Activated CD4-positive, alpha-beta memory T cell treated with anti-CD3 and anti-CD28 coated beads, Interleukin-2, amount 10 ng/mL, durations not matched to agents 7 days and 5 days (primary cell): ENCODE results near the gene BMF. TPM values are rescaled to one million over a fixed set of nuclear protein-coding genes. Genes with fewer than 3 reads are reported as not detected.
"Not testable (repeated sequence)": the region's sequence is repeated elsewhere in the genome, so short reads cannot be mapped to it uniquely, and the experiment has no call there.

Source experiments
- CTCF ChIA-PET: fragments of 350-600 bp; sonication (Branson Sonifier 250); formaldehyde crosslinking; loops from one replicate; lab custom pipeline; 2021; ENCODE audit warnings: antibody characterized with exemption, inconsistent platforms; lab: Charles Lee
- POLR2A ChIA-PET: fragments of 350-600 bp; sonication (Branson Sonifier 250); formaldehyde crosslinking; loops from one replicate; lab custom pipeline; 2021; ENCODE audit warnings: antibody characterized with exemption; lab: Charles Lee
- DNase-seq: peaks from one replicate; pipeline ENCODE4 v3.0.0-alpha.2; 2020
- H3K27ac Mint-ChIP-seq: one replicate; pipeline ENCODE4 v1.8.0; 2021; ENCODE audit warnings: mild to moderate bottlenecking, mixed read lengths
- H3K27me3 Mint-ChIP-seq: one replicate; pipeline ENCODE4 v1.8.0; 2021; ENCODE audit warnings: mixed read lengths
- H3K36me3 Mint-ChIP-seq: one replicate; pipeline ENCODE4 v1.8.0; 2021; ENCODE audit warnings: low read depth, mixed read lengths
- H3K4me1 Mint-ChIP-seq: one replicate; pipeline ENCODE4 v1.8.0; 2021; ENCODE audit warnings: mixed read lengths
- H3K4me3 Mint-ChIP-seq: one replicate; pipeline ENCODE4 v1.8.0; 2021; ENCODE audit warnings: mild to moderate bottlenecking, mixed read lengths
- H3K9me3 Mint-ChIP-seq: one replicate; pipeline ENCODE4 v1.8.0; 2021; ENCODE audit warnings: mixed read lengths
- total RNA-seq, 2 experiments: library from RNA; stranded (reverse); gene quantifications; one replicate each; pipeline ENCODE4 v1.2.3, GENCODE V29; 2021

Gene BMF
- total RNA-seq, 2 experiments from 2014 or later, result 25.7 to 30.2 TPM

GRCh38 chr15:40123863-40124262 is 15.2 kb upstream of the BMF start:
- H3K27me3 Mint-ChIP-seq, H3K9me3 Mint-ChIP-seq, POLR2A ChIA-PET, H3K4me3 Mint-ChIP-seq, H3K27ac Mint-ChIP-seq, H3K4me1 Mint-ChIP-seq, H3K36me3 Mint-ChIP-seq: not testable (repeated sequence)
- DNase-seq, result peak; percentile 9
- CTCF ChIA-PET, result interaction anchor here (1.0 to 4.8 kb wide), 4 partner anchors 15 to 78 kb away, joined by 3 to 28 read pairs (median 4); partner anchors contain the start of gene BMF

- H3K9me3 Mint-ChIP-seq, H3K4me1 Mint-ChIP-seq, H3K27me3 Mint-ChIP-seq, H3K36me3 Mint-ChIP-seq, POLR2A ChIA-PET, H3K4me3 Mint-ChIP-seq, H3K27ac Mint-ChIP-seq: not testable (repeated sequence)
- DNase-seq, result peak; percentile 5
- CTCF ChIA-PET, result interaction anchor here (1.5 to 4.8 kb wide), 3 partner anchors 18 to 77 kb away, joined by 4 to 28 read pairs (median 4); no protein-coding TSS in a partner anchor
These were observed 14.3 kb upstream of the BMF start for GRCh38 chr15:40122989-40123388.

GRCh38 chr15:40121911-40122638 is 13.4 kb upstream of the BMF start:
- peaks cover 10% of the 10 kb centered on the region for H3K27me3 Mint-ChIP-seq
- H3K27ac Mint-ChIP-seq, result no peak overlapping the region
- ChIA-PET POLR2A (no interaction called here), CTCF (interaction anchor here (0.9 to 4.8 kb wide), 4 partner anchors 13 to 76 kb away, joined by 3 to 28 read pairs (median 5); partner anchors contain the start of gene BMF)
- H3K36me3 Mint-ChIP-seq, result no peaks in the 10 kb centered on the region
- peak; percentile 6 for DNase-seq
- H3K4me1 Mint-ChIP-seq, result peaks cover 3% of the 10 kb centered on the region
- no peak overlapping the region for H3K4me3 Mint-ChIP-seq
- no peaks in the 10 kb centered on the region for H3K9me3 Mint-ChIP-seq

DNA sequence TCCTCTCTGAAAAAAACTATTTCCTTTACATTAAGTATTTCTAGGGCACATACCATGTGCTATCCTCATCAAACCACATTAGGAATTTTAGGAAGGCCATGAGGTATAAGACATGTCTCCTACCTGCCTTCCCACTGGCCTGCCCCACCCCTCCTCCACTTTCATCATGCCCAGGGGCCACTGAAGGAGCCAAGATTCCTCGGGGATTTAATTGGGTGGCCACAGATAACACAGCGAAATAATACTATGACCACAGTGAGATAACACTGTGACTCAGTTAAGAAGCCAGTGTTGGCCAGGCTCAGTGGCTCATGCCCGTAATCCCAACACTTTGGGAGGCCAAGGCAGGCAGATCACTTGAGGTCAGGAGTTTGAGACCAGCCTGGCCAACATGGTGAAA is 9.8 kb upstream of the BMF start:
- no peaks in the 10 kb centered on the region for H3K36me3 Mint-ChIP-seq
- no peak for DNase-seq
- H3K4me1 Mint-ChIP-seq, result peaks cover 31% of the 10 kb centered on the region
- POLR2A ChIA-PET, result no interaction called here
- peaks cover 12% of the 10 kb centered on the region for H3K27me3 Mint-ChIP-seq
- H3K9me3 Mint-ChIP-seq, result no peaks in the 10 kb centered on the region
- H3K4me3 Mint-ChIP-seq, result no peak overlapping the region
- H3K27ac Mint-ChIP-seq, result no peak overlapping the region
- CTCF ChIA-PET, result interaction anchor here (0.7 to 7.8 kb wide), 2 partner anchors 9 to 14 kb away, joined by 3 to 82 read pairs; partner anchors contain the start of gene BMF

DNA sequence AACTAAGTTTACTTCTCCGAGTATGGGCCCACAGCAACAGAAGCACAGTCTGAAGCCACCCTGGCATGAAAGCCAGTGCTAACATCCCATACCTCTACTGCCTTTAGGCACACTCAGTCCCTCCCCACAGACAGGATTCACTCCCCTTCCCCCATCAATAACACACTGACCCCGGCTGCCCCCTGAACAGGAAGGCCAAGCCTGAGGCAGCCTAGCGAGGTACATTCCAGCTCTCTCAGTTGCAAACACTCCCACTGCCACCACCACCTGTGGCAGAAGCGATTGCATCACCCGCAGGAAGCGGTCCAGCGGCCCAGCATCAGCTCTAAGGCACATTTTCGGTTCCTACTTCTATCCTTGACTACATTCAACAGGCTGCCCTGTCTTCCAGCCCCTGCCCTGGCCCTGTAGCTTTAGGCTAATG is 7.0 kb upstream of the BMF start:
- DNase-seq, result peak; percentile 83
- Mint-ChIP-seq H3K27ac (peak overlapping the region; percentile 92), H3K36me3 (no peaks in the 10 kb centered on the region), H3K4me3 (peak overlapping the region; percentile 45), H3K4me1 (peaks cover 31% of the 10 kb centered on the region), H3K9me3 (no peaks in the 10 kb centered on the region), H3K27me3 (peaks cover 14% of the 10 kb centered on the region)
- ChIA-PET POLR2A (interaction anchor here (0.7 to 4.0 kb wide), 6 partner anchors 11 to 76 kb away, joined by 3 to 32 read pairs (median 8); partner anchors contain the start of gene BUB1B), CTCF (interaction anchor here (0.7 to 7.8 kb wide), 2 partner anchors 11 to 70 kb away, joined by 3 to 82 read pairs; no protein-coding TSS in a partner anchor)

DNA sequence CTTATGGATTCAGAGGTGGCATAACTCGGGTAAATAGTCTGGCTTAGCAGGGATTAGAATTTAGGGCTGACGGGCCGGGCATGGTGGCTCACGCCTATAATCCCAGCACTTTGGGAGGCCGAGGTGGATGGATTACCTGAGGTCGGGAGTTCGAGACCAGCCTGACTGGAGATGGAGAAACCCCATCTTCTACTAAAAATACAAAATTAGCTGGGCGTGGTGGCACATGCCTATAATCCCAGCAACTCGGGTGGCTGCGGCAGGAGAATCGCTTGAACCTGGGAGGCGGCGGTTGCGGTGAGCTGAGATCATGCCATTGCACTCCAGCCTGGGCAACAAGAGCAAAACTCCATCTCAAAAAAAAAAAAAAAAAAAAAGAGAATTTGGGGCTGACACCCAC is 6.4 kb upstream of the BMF start:
- not testable (repeated sequence) for H3K9me3 Mint-ChIP-seq, H3K4me3 Mint-ChIP-seq, H3K36me3 Mint-ChIP-seq, DNase-seq
- H3K27me3 Mint-ChIP-seq, result peaks cover 14% of the 10 kb centered on the region
- ChIA-PET POLR2A (interaction anchor here (0.7 to 4.0 kb wide), 6 partner anchors 10 to 75 kb away, joined by 3 to 32 read pairs (median 8); partner anchors contain the start of gene BUB1B), CTCF (interaction anchor here (0.7 to 7.8 kb wide), 3 partner anchors 11 to 70 kb away, joined by 3 to 82 read pairs (median 7); no protein-coding TSS in a partner anchor)
- H3K4me1 Mint-ChIP-seq, result peaks cover 31% of the 10 kb centered on the region
- H3K27ac Mint-ChIP-seq, result peak overlapping the region; percentile 92

- Mint-ChIP-seq H3K36me3 (no peaks in the 10 kb centered on the region), H3K4me1 (peaks cover 35% of the 10 kb centered on the region), H3K9me3 (no peaks in the 10 kb centered on the region), H3K27ac (no peak overlapping the region), H3K4me3 (no peak overlapping the region), H3K27me3 (peaks cover 15% of the 10 kb centered on the region)
- POLR2A ChIA-PET, result interaction anchor here (1.0 to 4.0 kb wide), 6 partner anchors 9 to 74 kb away, joined by 3 to 32 read pairs (median 10); partner anchors contain the start of gene BUB1B
- CTCF ChIA-PET, result interaction anchor here (2.0 to 7.8 kb wide), 2 partner anchors 10 to 69 kb away, joined by 7 to 82 read pairs; no protein-coding TSS in a partner anchor
- DNase-seq, result no peak
These were observed 5.5 kb upstream of the BMF start for GRCh38 chr15:40114218-40114617.

GRCh38 chr15:40112789-40113188 is 4.1 kb upstream of the BMF start:
- Mint-ChIP-seq H3K27ac (peak overlapping the region; percentile 28), H3K36me3 (no peaks in the 10 kb centered on the region), H3K4me3 (no peak overlapping the region), H3K9me3 (no peaks in the 10 kb centered on the region), H3K4me1 (peaks cover 42% of the 10 kb centered on the region), H3K27me3 (peaks cover 15% of the 10 kb centered on the region)
- ChIA-PET CTCF (interaction anchor here (7.8 kb wide), 1 partner anchor 9 kb away, joined by 82 read pairs; no protein-coding TSS in a partner anchor), POLR2A (interaction anchor here (1.0 to 4.0 kb wide), 3 partner anchors 8 to 57 kb away, joined by 3 to 32 read pairs (median 19); no protein-coding TSS in a partner anchor)
- no peak for DNase-seq

DNA sequence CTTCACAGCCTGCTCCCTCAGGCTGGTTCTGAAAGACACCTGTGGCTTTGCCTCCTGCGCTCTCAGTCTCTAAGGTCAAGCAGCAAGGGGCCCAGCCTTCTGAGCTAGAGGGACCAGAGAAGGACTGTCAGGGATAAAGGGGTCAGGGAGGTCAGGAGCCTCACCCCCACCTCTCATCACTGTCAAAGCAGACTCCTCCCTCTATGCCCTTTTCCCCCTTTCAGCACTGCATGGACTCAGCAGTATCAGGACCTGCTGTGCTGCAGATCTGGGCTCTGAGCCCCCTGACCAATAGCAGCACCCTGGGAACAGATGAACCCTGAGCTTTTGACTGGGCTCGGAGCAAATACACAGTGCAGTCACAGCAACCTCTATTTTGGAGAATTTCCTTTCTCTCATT is 3.2 kb upstream of the BMF start:
- peaks cover 47% of the 10 kb centered on the region for H3K4me1 Mint-ChIP-seq
- no peaks in the 10 kb centered on the region for H3K9me3 Mint-ChIP-seq
- no peak for DNase-seq
- CTCF ChIA-PET, result interaction anchor here (0.6 to 8.3 kb wide), 4 partner anchors 8 to 66 kb away, joined by 3 to 82 read pairs (median 40); no protein-coding TSS in a partner anchor
- POLR2A ChIA-PET, result interaction anchor here (0.7 to 6.3 kb wide), 2 partner anchors 14 to 49 kb away, joined by 3 to 73 read pairs; partner anchors contain the start of gene BUB1B
- H3K27ac Mint-ChIP-seq, result no peak overlapping the region
- H3K27me3 Mint-ChIP-seq, result peaks cover 15% of the 10 kb centered on the region
- H3K36me3 Mint-ChIP-seq, result no peaks in the 10 kb centered on the region
- H3K4me3 Mint-ChIP-seq, result no peak overlapping the region

- POLR2A ChIA-PET, result interaction anchor here (0.9 to 6.3 kb wide), 2 partner anchors 13 to 48 kb away, joined by 4 to 73 read pairs; no protein-coding TSS in a partner anchor
- no peak overlapping the region for H3K4me3 Mint-ChIP-seq
- H3K36me3 Mint-ChIP-seq, result no peaks in the 10 kb centered on the region
- peaks cover 15% of the 10 kb centered on the region for H3K27me3 Mint-ChIP-seq
- H3K9me3 Mint-ChIP-seq, result no peaks in the 10 kb centered on the region
- CTCF ChIA-PET, result interaction anchor here (0.6 to 8.3 kb wide), 4 partner anchors 9 to 65 kb away, joined by 3 to 74 read pairs (median 5); no protein-coding TSS in a partner anchor
- no peak overlapping the region for H3K27ac Mint-ChIP-seq
- H3K4me1 Mint-ChIP-seq, result peaks cover 47% of the 10 kb centered on the region
- no peak for DNase-seq
These were observed 2.3 kb upstream of the BMF start for GRCh38 chr15:40110866-40111550.

DNA sequence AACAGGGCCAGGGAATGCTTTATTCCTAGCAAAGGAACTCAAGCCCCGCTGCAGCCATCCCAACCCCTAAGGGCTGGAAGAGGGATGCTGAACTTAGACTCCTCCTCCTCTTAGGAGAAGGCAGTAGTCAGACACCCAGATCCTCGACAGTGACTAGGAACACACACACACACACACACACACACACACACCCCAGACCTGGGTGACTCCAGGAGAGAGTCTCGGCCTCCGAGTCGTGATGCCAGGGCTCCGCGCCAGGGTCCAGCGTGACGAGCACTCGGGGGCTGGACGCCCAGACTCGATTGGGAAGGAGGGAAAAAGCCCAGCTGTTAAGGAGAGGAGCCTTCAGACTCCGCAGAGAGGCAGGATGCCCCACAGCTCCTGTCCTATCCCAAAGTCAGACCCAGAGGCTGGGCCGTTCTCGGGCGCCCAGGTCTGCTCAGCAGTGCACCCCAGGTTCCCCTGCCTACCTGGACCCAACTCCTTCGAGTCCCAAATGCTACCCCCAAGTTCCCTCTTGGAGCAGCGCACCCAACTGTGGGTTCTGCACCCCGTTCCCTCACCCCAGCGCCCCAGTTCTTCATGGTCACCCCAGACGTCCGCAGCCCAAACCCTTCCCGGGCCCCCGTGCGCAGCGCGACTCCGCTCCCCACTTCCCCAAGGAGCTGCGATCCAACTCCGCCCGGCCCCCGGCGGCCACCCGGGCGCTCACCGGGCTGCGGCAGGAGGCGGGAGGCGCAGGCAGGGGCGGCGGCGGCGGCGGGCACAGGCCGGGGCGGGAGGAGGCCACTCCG is 421 bp downstream of the BMF start:
- POLR2A ChIA-PET, result interaction anchor here (0.8 to 6.3 kb wide), 11 partner anchors 10 to 199 kb away, joined by 3 to 73 read pairs (median 5); partner anchors contain the start of genes BUB1B, PLCB2 and SRP14
- Mint-ChIP-seq H3K27ac (no peak overlapping the region), H3K4me3 (peak overlapping the region; percentile 93), H3K36me3 (peaks cover 13% of the 10 kb centered on the region), H3K9me3 (no peaks in the 10 kb centered on the region), H3K4me1 (peaks cover 48% of the 10 kb centered on the region), H3K27me3 (peaks cover 18% of the 10 kb centered on the region)
- CTCF ChIA-PET, result interaction anchor here (1.0 to 12.8 kb wide), 7 partner anchors 12 to 260 kb away, joined by 3 to 146 read pairs (median 4); partner anchors contain the start of gene SRP14
- DNase-seq, result no peak
